Subcutaneous abdominal adipose tissue (tissue), 5 donors: ENCODE data around the gene NANOS2.

Source experiments
- H3K27ac ChIP-seq: one replicate; pipeline ENCODE4 v1.7.0; 2013; ENCODE audit warnings: low read depth, mild to moderate bottlenecking, inconsistent platforms, low read length, moderate library complexity
- H3K27me3 ChIP-seq, 5 donors: one replicate each; pipeline ENCODE4 v1.7.0; 2013; ENCODE audit warnings: low read length in 5 of 5, inconsistent platforms in 1 of 5; ENCODE audit not compliant: control insufficient read depth in 5 of 5, insufficient read depth in 4 of 5
- H3K36me3 ChIP-seq, 5 donors: one replicate each; pipeline ENCODE4 v1.7.0; 2013; ENCODE audit warnings: low read length in 5 of 5; ENCODE audit not compliant: control insufficient read depth in 5 of 5, insufficient read depth in 5 of 5
- H3K4me1 ChIP-seq, 5 donors: one replicate each; pipeline ENCODE4 v1.7.0; 2013; ENCODE audit warnings: low read length in 5 of 5, mild to moderate bottlenecking in 3 of 5, moderate library complexity in 1 of 5; ENCODE audit not compliant: control insufficient read depth in 5 of 5, insufficient read depth in 5 of 5
- H3K4me3 ChIP-seq, 5 donors: one replicate each; pipeline ENCODE4 v1.7.0; 2013; ENCODE audit warnings: low read length in 5 of 5, low read depth in 1 of 5
- H3K9ac ChIP-seq, 5 donors: one replicate each; pipeline ENCODE4 v1.7.0; 2013; ENCODE audit warnings: low read length in 5 of 5, mild to moderate bottlenecking in 4 of 5, moderate library complexity in 3 of 5
- H3K9me3 ChIP-seq, 5 donors: one replicate each; pipeline ENCODE4 v1.7.0; 2013; ENCODE audit warnings: low read length in 5 of 5; ENCODE audit not compliant: control insufficient read depth in 5 of 5
- donor health status: healthy.
- donor health status: healthy.
- donor health status: healthy.
- donor health status: healthy.
- donor health status: healthy.

Gene NANOS2

DNA sequence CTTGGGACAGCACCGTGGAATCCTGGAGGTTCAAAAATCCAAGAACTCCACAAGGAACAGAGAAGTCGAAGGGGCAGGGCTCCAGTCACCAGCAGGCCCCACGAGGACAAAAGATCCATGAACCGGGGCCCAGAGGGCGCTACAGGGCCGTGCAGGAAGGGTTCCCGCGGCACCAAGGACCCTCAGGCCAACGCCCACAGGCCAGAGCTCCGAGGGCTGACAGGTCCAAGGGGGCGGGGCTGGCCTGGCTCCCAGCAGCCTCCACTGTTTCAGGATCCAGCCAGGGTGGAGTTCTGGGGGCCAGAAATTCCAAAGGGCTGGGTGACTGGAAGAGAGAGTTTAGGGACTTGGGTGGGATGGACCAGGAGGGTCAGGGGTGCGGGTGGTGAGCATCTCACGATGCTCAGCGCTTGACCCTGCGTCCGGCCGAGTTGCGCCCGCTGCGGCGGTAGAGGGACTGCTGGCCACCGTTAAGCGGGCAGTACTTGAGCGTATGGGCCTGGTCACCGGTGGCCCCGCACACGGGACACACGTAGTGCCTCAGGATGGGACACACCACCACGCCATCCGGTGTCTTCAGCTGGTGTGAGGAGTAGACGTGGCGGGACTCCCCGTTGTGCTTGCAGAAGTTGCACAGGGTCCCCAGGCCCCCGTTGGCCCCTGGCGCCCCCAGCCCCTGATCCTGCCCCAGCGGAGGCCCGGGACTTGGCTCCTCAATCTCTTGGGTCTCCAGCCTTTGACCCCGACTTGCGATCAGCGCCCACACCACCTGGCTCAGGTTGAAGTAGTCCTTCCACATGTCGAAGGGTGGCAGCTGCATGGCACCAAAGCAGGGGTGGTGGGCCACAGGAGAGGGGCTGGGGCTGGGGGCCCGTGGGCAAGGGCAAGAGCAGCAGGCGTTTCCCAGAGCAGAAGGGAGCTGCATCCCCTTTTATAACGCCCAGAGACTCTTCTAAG lies at the start of gene NANOS2:
TSS of gene NANOS2 (minus strand) at position 905 of the 957 bp plus-strand sequence. CDS start at position 820, 85 bp downstream.
- Histone ChIP-seq H3K9me3 (no peaks in the 10 kb centered on the region), H3K4me3 (no peak within 1 kb of the TSS), H3K36me3 (no peaks in the 10 kb centered on the region), H3K4me1 (peaks cover 0 to 4% (median 0%) of the 10 kb centered on the region in 5 donors), H3K27ac (no peak within 1 kb of the TSS), H3K27me3 (peaks cover 5 to 18% (median 7%) of the 10 kb centered on the region in 5 donors), H3K9ac (no peak within 1 kb of the TSS)

DNA sequence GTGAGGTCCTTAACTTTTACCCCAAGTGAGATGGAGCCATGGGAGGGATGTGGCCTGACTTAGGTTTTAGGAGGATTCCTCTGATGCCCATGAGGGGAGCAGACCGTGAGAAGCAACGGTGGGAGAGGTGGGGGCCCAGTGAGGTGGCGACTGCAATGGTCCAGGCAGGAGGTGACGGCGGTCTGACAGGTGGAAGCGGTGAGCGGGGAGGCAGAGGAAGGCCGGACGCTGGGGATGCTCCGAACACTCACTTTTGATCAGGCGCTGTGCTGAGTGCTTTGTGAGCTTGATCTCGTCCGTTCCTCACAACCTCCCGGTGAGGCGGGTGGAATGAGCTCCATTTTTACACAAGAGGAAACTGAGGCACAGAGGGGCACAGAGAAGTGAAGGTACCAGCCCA lies 47.4 kb upstream of the NANOS2 start:
- peaks cover 9 to 30% (median 12%) of the 10 kb centered on the region in 5 donors for H3K27me3 ChIP-seq
- no peak overlapping the region for H3K4me3 ChIP-seq
- H3K4me1 ChIP-seq: peaks cover 0 to 47% (median 5%) of the 10 kb centered on the region in 5 donors
- H3K27ac ChIP-seq: no peak overlapping the region
- no peaks in the 10 kb centered on the region for H3K9me3 ChIP-seq
- no peak overlapping the region for H3K9ac ChIP-seq
- H3K36me3 ChIP-seq: peaks cover 0 to 14% (median 6%) of the 10 kb centered on the region in 5 donors

DNA sequence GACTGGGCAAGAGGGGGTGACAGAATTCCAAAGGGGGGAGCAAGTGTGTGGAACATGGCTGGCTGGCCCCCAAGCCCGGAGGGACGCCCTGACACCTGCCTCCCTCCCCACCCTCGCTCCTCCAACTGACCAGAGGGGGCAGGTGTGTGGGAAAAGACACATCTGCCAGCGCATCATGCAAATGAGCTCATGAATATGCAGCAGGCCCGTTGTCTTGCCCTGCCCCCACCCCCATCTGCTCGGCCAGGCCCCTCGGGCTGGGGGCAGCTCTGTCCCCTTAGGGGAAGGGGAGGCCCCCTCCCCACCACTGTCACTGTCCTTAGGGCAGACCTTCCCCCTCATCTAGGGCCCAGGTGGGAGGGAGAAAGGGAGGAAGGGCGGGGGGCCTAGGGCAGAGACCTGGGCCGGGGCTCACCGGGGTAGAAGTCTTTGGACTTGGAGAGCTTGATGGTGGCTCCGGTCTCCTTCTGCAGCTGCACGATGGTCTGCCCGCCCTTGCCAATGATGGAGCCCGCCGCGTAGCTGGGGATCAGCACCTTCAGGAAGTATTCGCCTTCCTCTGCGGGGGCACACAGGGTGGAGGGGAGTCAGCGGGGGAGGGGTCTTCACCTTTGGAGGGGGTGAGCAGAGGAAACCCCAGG lies 46.1 kb upstream of the NANOS2 start:
- Histone ChIP-seq H3K27me3 (peaks cover 9 to 30% (median 11%) of the 10 kb centered on the region in 5 donors), H3K36me3 (peaks cover 0 to 14% (median 6%) of the 10 kb centered on the region in 5 donors), H3K4me1 (peaks cover 0 to 56% (median 5%) of the 10 kb centered on the region in 5 donors), H3K9ac (no peak overlapping the region), H3K27ac (no peak overlapping the region), H3K9me3 (no peaks in the 10 kb centered on the region), H3K4me3 (no peak overlapping the region)

DNA sequence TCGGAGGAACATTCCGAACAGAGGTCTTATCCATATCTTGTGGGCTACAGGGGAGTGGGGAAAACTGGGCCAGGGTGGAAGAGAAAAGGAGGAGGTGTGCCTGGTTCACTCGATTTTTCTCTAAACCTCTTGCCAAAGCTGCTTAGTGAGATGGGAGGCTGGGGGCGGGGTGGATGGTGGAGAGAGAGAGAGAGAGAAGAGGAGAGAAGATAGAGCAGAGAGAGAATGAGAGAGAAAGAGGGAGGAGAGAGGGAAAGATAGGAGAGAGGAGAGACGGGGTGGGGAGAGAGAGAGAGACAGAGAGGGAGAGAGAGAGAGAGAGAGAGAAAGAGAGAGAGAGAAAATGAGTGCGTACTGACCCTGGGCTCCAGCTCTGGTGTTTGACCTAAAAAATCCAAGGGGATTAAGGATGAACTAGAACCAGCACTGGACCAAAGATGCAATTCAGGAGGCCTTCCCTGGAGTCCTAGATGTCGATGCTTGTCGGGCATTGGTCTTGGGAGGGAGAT lies 45.0 kb upstream of the NANOS2 start:
- H3K36me3 ChIP-seq: peaks cover 0 to 14% (median 6%) of the 10 kb centered on the region in 5 donors
- peak overlapping the region in 1 of 5 donors; percentile 4 for H3K9ac ChIP-seq
- peak overlapping the region; percentile 57 for H3K27ac ChIP-seq
- peaks cover 0 to 68% (median 5%) of the 10 kb centered on the region in 5 donors for H3K4me1 ChIP-seq
- H3K9me3 ChIP-seq: no peaks in the 10 kb centered on the region
- no peak overlapping the region for H3K4me3 ChIP-seq
- peaks cover 9 to 30% (median 16%) of the 10 kb centered on the region in 5 donors for H3K27me3 ChIP-seq

DNA sequence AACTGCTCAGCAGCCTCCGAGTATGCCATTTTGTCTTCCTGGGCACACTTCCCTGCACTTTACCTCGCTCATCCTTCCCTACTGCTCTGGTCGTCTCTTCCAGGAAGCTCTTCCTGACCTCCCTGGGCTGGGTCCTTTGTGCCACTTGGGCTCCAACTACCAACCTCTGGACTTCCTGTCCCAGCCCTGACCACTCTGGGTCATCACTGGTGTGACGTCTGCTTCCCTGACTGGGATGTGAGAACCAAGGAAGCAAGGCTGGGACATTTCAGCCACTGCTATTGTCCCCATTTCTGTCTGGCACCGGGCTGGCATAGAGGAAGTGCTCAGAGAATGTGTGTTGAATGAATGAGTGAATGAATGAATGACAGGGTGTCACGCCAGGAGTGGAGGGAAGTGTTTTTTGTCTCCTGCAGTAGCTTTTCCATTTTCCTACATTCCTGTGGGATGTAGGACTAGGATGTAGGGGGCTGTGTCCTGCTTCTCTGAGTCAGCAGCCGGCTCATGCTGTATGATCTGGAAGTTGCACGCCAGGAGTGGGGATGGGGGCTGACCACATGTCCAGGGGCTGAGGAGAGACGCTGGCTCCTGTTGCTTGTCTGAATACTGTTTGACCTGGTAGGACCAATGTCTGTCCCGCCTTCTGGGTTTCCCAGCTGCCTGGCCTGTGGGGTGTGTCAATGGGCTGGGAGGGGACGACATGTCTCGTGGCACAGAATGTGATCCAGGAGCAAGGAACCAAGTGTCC lies 44.4 kb upstream of the NANOS2 start:
- Histone ChIP-seq H3K9ac (no peak overlapping the region), H3K4me3 (no peak overlapping the region), H3K36me3 (peaks cover 0 to 14% (median 6%) of the 10 kb centered on the region in 5 donors), H3K27me3 (peaks cover 11 to 34% (median 16%) of the 10 kb centered on the region in 5 donors), H3K4me1 (peaks cover 0 to 74% (median 5%) of the 10 kb centered on the region in 5 donors), H3K9me3 (no peaks in the 10 kb centered on the region), H3K27ac (peak overlapping the region; percentile 57)

DNA sequence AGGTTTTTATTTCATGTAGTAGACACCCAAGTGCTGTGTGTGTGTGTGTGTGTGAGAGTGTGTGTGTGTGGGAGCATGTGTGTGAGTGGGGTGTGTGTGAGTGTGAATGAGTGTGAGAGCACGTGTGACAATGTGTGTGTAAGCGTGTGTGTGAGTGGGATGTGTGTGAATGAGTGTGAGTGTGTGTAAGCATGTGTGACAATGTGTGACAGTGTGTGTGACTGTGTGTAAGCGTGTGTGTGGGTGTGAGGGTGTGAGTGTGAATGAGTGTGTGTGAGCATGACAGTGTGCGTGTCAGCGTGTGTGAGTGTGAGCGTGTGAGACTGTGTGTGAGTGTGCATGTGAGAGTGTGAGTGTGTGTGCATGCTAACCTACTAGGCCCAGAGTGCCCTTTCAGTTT lies 43.7 kb upstream of the NANOS2 start:
- H3K9me3 ChIP-seq: no peaks in the 10 kb centered on the region
- no peak overlapping the region for H3K4me3 ChIP-seq
- H3K36me3 ChIP-seq: peaks cover 0 to 15% (median 6%) of the 10 kb centered on the region in 5 donors
- H3K27ac ChIP-seq: peak overlapping the region; percentile 57
- H3K9ac ChIP-seq: no peak overlapping the region
- H3K4me1 ChIP-seq: peaks cover 0 to 78% (median 7%) of the 10 kb centered on the region in 5 donors
- peaks cover 13 to 36% (median 18%) of the 10 kb centered on the region in 5 donors for H3K27me3 ChIP-seq

DNA sequence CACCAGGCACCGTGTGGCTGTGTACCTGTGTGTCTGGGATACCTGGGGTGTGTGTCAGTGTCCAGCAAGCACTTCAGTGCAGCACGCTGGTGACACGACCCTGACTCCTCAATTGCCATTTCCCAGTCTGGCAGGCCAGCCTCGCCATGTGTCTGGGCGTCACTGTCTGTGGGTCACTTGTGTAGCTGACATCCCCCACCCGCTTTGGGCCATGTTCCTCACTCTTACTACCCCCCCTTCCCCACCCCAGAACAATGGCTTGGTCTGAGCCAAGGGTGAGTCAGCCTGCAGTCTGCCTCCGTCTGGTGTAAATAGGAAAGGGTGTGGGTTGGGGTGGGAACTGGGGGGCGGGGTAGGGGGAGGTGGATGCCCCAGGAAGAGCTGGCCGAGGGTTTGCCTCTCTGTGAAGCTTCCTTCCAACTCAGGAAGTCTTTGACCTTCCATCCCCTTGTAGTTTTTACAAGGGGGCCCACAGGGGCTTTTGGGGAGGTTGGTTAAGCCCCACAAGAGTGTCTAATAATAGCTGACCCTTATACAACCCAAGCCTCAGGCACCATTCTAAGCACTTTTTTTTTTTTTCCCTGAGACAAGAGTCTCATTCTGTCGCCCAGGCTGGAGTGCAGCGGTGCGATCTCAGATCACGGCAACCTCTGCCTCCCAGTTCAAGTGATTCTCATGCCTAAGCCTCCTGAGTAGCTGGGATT lies 41.5 kb upstream of the NANOS2 start:
- Histone ChIP-seq H3K4me3 (no peak overlapping the region), H3K27ac (peak overlapping the region; percentile 65), H3K36me3 (peaks cover 0 to 13% (median 2%) of the 10 kb centered on the region in 5 donors), H3K4me1 (peaks cover 0 to 75% (median 15%) of the 10 kb centered on the region in 5 donors), H3K9me3 (no peaks in the 10 kb centered on the region), H3K9ac (no peak overlapping the region), H3K27me3 (peaks cover 8 to 34% (median 18%) of the 10 kb centered on the region in 5 donors)

DNA sequence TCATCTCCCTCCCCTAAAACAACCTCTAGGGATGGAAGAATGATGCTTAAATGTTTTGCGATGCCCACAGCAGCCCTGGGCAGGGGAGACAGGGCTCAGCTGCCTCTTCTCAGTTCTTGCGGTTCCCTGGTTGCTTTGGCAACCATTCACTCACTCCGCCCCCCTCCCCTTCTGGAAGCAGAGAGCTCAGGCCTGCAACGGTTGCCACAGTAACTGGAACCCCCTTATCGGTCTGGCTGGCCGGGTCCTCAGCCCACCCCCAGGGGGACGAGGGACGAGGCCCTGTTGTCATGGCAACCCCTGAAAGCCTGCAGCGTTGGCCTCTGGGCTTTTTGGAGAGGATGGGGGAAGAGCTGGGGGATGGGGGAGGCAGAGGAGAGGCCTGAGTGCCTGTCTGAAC lies 39.6 kb upstream of the NANOS2 start:
- H3K4me3 ChIP-seq: no peak overlapping the region
- peaks cover 0 to 10% (median 2%) of the 10 kb centered on the region in 5 donors for H3K36me3 ChIP-seq
- H3K9ac ChIP-seq: no peak overlapping the region
- peaks cover 0 to 57% (median 13%) of the 10 kb centered on the region in 5 donors for H3K4me1 ChIP-seq
- H3K27me3 ChIP-seq: peaks cover 4 to 23% (median 10%) of the 10 kb centered on the region in 5 donors
- peak overlapping the region; percentile 53 for H3K27ac ChIP-seq
- H3K9me3 ChIP-seq: no peaks in the 10 kb centered on the region

DNA sequence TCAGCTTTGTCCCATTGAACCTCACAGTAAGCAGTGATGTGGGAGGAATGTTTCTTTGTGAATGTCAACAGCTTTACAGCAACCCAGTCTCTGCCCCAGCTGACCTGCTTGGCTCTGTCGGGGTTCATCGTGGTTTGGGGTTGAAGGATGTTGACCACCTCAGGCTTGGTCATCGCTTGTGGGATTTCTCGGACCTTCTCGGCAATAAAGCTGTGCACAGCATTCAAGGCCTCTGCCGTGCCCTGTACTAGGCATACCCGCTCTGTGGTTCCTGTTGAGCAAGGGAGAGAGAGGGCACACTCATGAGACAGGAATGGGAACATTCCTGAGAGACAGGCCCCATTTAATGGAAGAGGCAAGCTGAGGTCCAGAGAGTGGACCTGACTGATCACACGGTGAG lies 39.1 kb upstream of the NANOS2 start:
- H3K9me3 ChIP-seq: no peaks in the 10 kb centered on the region
- peaks cover 0 to 53% (median 10%) of the 10 kb centered on the region in 5 donors for H3K4me1 ChIP-seq
- peaks cover 4 to 18% (median 9%) of the 10 kb centered on the region in 5 donors for H3K27me3 ChIP-seq
- H3K4me3 ChIP-seq: no peak overlapping the region
- peak overlapping the region; percentile 53 for H3K27ac ChIP-seq
- peaks cover 0 to 10% (median 2%) of the 10 kb centered on the region in 5 donors for H3K36me3 ChIP-seq
- no peak overlapping the region for H3K9ac ChIP-seq
